ENCODE measurements around the gene CHST15. TPM values are rescaled to one million over a fixed set of nuclear protein-coding genes. Genes with fewer than 3 reads are reported as not detected.

Gene CHST15
- total and polyA plus RNA-seq, 2 of the 13 experiments (the other 11 are each of a cell fraction or from before 2014, with no cell fraction given), result 1.4 to 94.7 TPM

- TF ChIP-seq ZNF343 (CRISPR knock-in tag; IDR thresholded peaks at IDR 0.05), result no peak
- no peak for TF ChIP-seq THYN1 (CRISPR knock-in tag; IDR thresholded peaks at IDR 0.05; ENCODE audit: borderline replicate concordance, low read depth)
- no peak for TF ChIP-seq ZBTB42 (CRISPR knock-in tag; IDR thresholded peaks at IDR 0.05)
- TF ChIP-seq GFI1 (CRISPR knock-in tag; IDR thresholded peaks at IDR 0.05; ENCODE audit: borderline replicate concordance), result no peak
- TF ChIP-seq ZBTB21 (CRISPR knock-in tag; IDR thresholded peaks at IDR 0.05), result no peak
- TF ChIP-seq GMEB1 (CRISPR knock-in tag; IDR thresholded peaks at IDR 0.05; ENCODE audit: borderline replicate concordance), result no peak
- no peak for TF ChIP-seq AFF4 (CRISPR knock-in tag; IDR thresholded peaks at IDR 0.05)
- no peak for TF ChIP-seq ZNF451 (CRISPR knock-in tag; IDR thresholded peaks at IDR 0.05)
- TF ChIP-seq HNRNPK (IDR thresholded peaks at IDR 0.05; ENCODE audit: low read depth, low read length, poor library complexity, severe bottlenecking), result no peak
- no peak for TF ChIP-seq ZNF513 (CRISPR knock-in tag; conservative IDR thresholded peaks at IDR 0.05)
- 0 out of 2 replicates have a peak, but pooled peaks have one; percentile 16 for TF ChIP-seq TFDP2 (CRISPR knock-in tag; IDR thresholded peaks at IDR 0.05)
- no peak for TF ChIP-seq FOXJ3 (CRISPR knock-in tag; IDR thresholded peaks at IDR 0.05; ENCODE audit: borderline replicate concordance)
- TF ChIP-seq CCAR2 (optimal IDR thresholded peaks at IDR 0.05; ENCODE audit: low read depth, low read length), result no peak
- TF ChIP-seq ZBTB20 (CRISPR knock-in tag; IDR thresholded peaks at IDR 0.05; ENCODE audit: borderline replicate concordance, low read depth), result no peak
- TF ChIP-seq NR0B2 (CRISPR knock-in tag; IDR thresholded peaks at IDR 0.05), result no peak
- no peak for TF ChIP-seq ATF6 (CRISPR knock-in tag; conservative IDR thresholded peaks at IDR 0.05)
Observed at GRCh38 chr10:123994417-123995081, 98.8 kb downstream of the CHST15 start (continued).

Data from HepG2 (cell line).